Measurements from ENCODE around the gene PYROXD2.
"Not testable (repeated sequence)": the region's sequence is repeated elsewhere in the genome, so short reads cannot be mapped to it uniquely, and the experiment has no call there.

The PYROXD2 gene

GRCh38 chr10:98390406-98390805, 24.6 kb downstream of the PYROXD2 start:
- DNase-seq, result no peak

GRCh38 chr10:98389398-98389797, 25.6 kb downstream of the PYROXD2 start:
- no peak for DNase-seq

- DNase-seq, result no peak
Observed at GRCh38 chr10:98388101-98388655, 26.8 kb downstream of the PYROXD2 start.

- no peak for DNase-seq
Observed at GRCh38 chr10:98384531-98385133, 30.4 kb downstream of the PYROXD2 start.

GRCh38 chr10:98383869-98384268, 31.1 kb downstream of the PYROXD2 start:
- DNase-seq, result no peak

- not testable (repeated sequence) for DNase-seq
Observed at GRCh38 chr10:98383134-98383667, 31.8 kb downstream of the PYROXD2 start.

GRCh38 chr10:98382691-98383101, 32.3 kb downstream of the PYROXD2 start:
- no peak for DNase-seq

- no peak for DNase-seq
Observed at GRCh38 chr10:98380493-98381339, 34.3 kb downstream of the PYROXD2 start.

- no peak for DNase-seq
Observed at GRCh38 chr10:98378722-98379121, 36.3 kb downstream of the PYROXD2 start.

GRCh38 chr10:98377536-98377935, 37.4 kb downstream of the PYROXD2 start:
- no peak for DNase-seq

GRCh38 chr10:98377001-98377400, 38.0 kb downstream of the PYROXD2 start:
- no peak for DNase-seq

- DNase-seq, result no peak
Observed at GRCh38 chr10:98376485-98376884, 38.5 kb downstream of the PYROXD2 start.

GRCh38 chr10:98374217-98374985, 40.6 kb downstream of the PYROXD2 start:
- no peak for DNase-seq

GRCh38 chr10:98373260-98374040, 41.5 kb downstream of the PYROXD2 start:
- no peak for DNase-seq

- DNase-seq, result no peak
Observed at GRCh38 chr10:98370831-98371820, 43.9 kb downstream of the PYROXD2 start.

- DNase-seq, result no peak
Observed at GRCh38 chr10:98369801-98370200, 45.2 kb downstream of the PYROXD2 start.

GRCh38 chr10:98368644-98369043, 46.3 kb downstream of the PYROXD2 start:
- DNase-seq, result no peak

- no peak for DNase-seq
Observed at GRCh38 chr10:98367604-98368451, 47.2 kb downstream of the PYROXD2 start.

- DNase-seq, result no peak
Observed at GRCh38 chr10:98366062-98366530, 48.9 kb downstream of the PYROXD2 start.
